ENCODE data around the gene SDSL.

Gene SDSL

GRCh38 chr12:113422030-113422885 is at the start of gene SDSL:
Gene SDSL (plus strand): TSS chr12:113422380. CDS start chr12:113427983, 5,603 bp downstream.
- peak within 1 kb of the TSS; percentile 55 for H3K4me3 ChIP-seq (ENCODE audit: low read depth, low read length)
- TF ChIP-seq CTCF (IDR thresholded peaks at IDR 0.05; ENCODE audit: borderline replicate concordance, insufficient read depth, low read depth, low read length): no peak

- no peak overlapping the region for H3K4me3 ChIP-seq (ENCODE audit: low read depth, low read length)
- no peak for TF ChIP-seq CTCF (IDR thresholded peaks at IDR 0.05; ENCODE audit: borderline replicate concordance, insufficient read depth, low read depth, low read length)
Observed at GRCh38 chr12:113373440-113373839, 48.7 kb upstream of the SDSL start.

- TF ChIP-seq CTCF (IDR thresholded peaks at IDR 0.05; ENCODE audit: borderline replicate concordance, insufficient read depth, low read depth, low read length): no peak
- no peak overlapping the region for H3K4me3 ChIP-seq (ENCODE audit: low read depth, low read length)
Observed at GRCh38 chr12:113373969-113374368, 48.2 kb upstream of the SDSL start.

GRCh38 chr12:113374823-113375428 is 47.3 kb upstream of the SDSL start:
- no peak for TF ChIP-seq CTCF (IDR thresholded peaks at IDR 0.05; ENCODE audit: borderline replicate concordance, insufficient read depth, low read depth, low read length)
- no peak overlapping the region for H3K4me3 ChIP-seq (ENCODE audit: low read depth, low read length)

GRCh38 chr12:113378291-113378690 is 43.9 kb upstream of the SDSL start:
- no peak for TF ChIP-seq CTCF (IDR thresholded peaks at IDR 0.05; ENCODE audit: borderline replicate concordance, insufficient read depth, low read depth, low read length)
- no peak overlapping the region for H3K4me3 ChIP-seq (ENCODE audit: low read depth, low read length)

- no peak for TF ChIP-seq CTCF (IDR thresholded peaks at IDR 0.05; ENCODE audit: borderline replicate concordance, insufficient read depth, low read depth, low read length)
- H3K4me3 ChIP-seq (ENCODE audit: low read depth, low read length): no peak overlapping the region
Observed at GRCh38 chr12:113381220-113381619, 41.0 kb upstream of the SDSL start.

- no peak overlapping the region for H3K4me3 ChIP-seq (ENCODE audit: low read depth, low read length)
- TF ChIP-seq CTCF (IDR thresholded peaks at IDR 0.05; ENCODE audit: borderline replicate concordance, insufficient read depth, low read depth, low read length): no peak
Observed at GRCh38 chr12:113382206-113382605, 40.0 kb upstream of the SDSL start.
